ENCODE results near the gene KIRREL2.
"Not testable (repeated sequence)": the region's sequence is repeated elsewhere in the genome, so short reads cannot be mapped to it uniquely, and the experiment has no call there.

KIRREL2 gene

DNA sequence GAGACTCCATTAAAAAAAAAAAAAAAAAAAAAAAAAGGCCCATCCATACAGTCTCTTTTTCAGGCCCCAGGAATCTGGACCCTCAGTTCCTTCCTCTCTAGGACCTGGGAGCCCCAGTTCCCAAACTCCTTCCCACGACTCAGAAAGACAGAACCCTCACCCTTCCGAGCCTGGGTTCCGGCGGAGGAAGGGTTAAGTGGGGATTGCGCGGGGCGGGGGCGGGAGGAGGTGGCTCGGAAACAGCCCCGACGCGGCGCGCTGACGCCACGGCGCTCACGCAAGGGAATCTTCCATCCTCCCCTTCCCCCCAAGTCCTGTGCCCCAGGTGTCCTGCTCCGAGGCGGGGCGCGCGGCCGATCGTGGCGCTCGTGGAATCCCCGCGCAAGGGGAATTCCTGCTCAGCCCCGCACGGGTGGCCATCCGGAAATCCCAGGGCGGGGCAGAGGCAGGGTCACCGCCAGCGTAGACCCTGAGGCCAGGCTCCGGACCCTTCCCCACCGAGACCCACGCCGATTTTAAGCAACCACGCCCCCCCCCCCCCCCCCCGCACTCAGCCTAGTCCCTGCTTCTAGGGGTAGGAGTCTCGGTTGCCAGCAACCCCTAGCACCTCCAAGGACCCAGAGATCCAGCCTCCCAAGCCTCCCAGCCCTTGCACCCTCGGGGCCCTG lies 43.0 kb downstream of the KIRREL2 start:
- DNase-seq = peak; percentile 54

- DNase-seq = no peak
Observed at GRCh38 chr19:35901055-35901644, 44.4 kb downstream of the KIRREL2 start.

- DNase-seq = no peak
Observed at GRCh38 chr19:35901854-35902661, 45.3 kb downstream of the KIRREL2 start, which contains the start of gene HCST. HCST (plus strand) TSS chr19:35902529; CDS start chr19:35902594, 65 bp downstream.

GRCh38 chr19:35902870-35903475 lies 46.3 kb downstream of the KIRREL2 start:
- DNase-seq = no peak

- peak; percentile 37 for DNase-seq
Observed at GRCh38 chr19:35903550-35904179, 47.0 kb downstream of the KIRREL2 start.

- DNase-seq = no peak
Observed at GRCh38 chr19:35904311-35905068, 47.8 kb downstream of the KIRREL2 start.

- DNase-seq = no peak
Observed at GRCh38 chr19:35905178-35905727, 48.5 kb downstream of the KIRREL2 start.

- DNase-seq = no peak
Observed at GRCh38 chr19:35907377-35907745, 50.6 kb downstream of the KIRREL2 start.

DNA sequence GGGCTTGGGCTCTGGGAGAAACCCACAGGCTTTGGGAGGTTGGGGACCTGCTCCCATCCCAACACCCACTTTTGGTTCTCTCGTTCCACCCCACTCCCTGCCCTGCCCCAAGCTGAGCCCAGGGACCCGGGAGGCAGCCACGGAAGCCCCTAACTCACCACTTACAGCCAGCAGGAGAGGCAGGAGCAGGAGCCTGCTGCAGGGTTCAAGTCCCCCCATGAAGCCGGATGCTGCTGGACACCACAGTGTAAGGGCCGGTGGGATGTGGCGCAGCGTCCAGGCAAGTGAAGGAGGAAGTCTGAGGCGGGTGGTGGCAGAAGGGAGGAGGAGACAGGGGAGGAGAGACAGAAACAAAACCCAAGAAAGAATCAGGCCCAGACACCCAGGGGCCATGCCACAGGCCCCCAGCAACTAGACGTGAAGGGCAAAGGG lies 51.3 kb downstream of the KIRREL2 start, which contains the start of gene TYROBP:
TYROBP (minus strand) TSS at position 286 of the 432 bp plus-strand sequence; CDS start at position 219, 67 bp downstream.
- no peak for DNase-seq

- DNase-seq = no peak
Observed at GRCh38 chr19:35908973-35909683, 52.4 kb downstream of the KIRREL2 start.

DNA sequence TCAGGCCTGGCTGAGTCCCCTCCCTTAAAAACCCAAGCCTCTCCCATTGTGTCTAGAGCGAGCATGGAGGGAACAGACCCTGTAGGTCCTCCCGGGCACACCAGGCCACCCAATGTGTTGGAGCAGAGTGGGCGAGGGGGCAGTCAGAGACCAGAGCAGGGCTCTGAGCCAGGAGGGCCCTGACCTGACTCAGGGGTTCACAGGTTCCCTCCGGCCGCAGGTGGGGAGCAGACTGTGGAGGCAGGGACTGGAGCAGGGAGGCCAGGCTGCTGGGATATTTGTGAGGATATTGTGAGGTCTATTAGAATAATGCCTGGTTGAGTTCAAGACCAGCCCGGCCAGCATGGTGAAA lies 52.9 kb downstream of the KIRREL2 start:
- no peak for DNase-seq

DNA sequence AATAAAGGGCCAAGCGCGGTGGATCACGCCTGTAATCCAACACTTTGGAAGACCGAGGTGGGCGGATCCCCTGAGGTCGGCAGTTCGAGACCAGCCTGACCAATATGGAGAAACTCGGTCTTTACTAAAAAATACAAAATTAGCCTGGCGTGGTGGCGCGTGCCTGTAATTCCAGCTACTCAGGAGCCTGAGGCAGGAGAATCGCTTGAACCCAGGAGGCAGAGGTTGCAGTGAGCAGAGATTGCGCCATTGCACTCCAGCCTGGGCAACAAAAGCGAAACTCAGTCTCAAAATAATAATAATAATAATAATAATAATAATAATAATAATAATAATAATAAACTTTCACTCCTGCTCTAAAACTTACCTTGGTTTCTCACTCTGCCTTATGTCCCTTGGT lies 53.6 kb downstream of the KIRREL2 start:
- DNase-seq = not testable (repeated sequence)

DNA sequence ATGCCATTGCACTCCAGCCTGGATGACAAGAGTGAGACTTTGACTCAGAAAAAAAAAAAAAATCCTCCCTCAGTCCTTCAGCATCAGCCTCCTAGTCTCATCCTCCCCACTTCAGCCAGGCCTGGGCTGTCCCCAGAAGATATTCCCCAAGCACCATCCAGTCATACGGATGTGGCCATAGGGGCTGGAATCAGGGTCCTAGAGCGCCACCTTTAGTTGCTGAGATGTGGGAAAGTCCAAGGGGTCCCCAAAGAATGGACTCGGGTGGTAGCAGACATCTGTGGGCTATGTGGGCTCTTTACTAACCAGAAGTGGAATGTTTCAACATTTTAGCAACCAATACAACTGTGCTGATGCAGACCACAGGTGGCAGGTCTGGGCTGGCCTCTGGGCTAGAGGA lies 54.5 kb downstream of the KIRREL2 start:
- DNase-seq = no peak

GRCh38 chr19:35911790-35912189 lies 55.1 kb downstream of the KIRREL2 start:
- no peak for DNase-seq

DNA sequence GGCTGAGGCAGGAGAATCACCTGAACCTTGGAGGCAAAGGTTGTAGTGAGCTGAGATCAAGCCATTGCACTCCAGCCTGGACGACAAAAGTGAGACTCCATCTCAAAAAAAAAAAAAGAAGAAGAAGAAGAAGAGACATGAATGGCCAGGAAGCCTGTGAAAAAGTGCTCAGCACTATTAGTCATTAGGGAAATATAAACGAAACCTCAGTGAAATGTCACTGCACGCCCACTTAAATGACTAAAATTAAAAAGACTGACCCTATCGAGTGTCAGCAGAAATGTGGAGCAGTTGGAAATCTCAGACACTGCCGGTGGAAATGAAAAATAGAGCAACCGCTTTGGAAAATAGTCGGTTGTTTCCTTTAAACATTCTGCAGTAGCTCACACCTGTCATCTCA lies 56.9 kb downstream of the KIRREL2 start:
- DNase-seq = no peak

GRCh38 chr19:35915443-35915842 lies 58.7 kb downstream of the KIRREL2 start:
- DNase-seq = no peak

Measured in NCI-H2107 (cell line).